Brain microvascular endothelial cell (primary cell): ENCODE measurements around the gene DNMT3A.

Experiments used
- DNase-seq: peaks from one replicate; pipeline ENCODE4 v3.0.0-alpha.2; 2020
- H3K27ac ChIP-seq: fragments of 250-450 bp; sonication (Bioruptor Pico); 2 replicates; pipeline ENCODE4 v1.5.1; 2020; ENCODE audit warnings: mild to moderate bottlenecking, moderate library complexity
- H3K27me3 ChIP-seq: fragments of 250-450 bp; sonication (Bioruptor Pico); replicated peaks from 2 replicates; pipeline ENCODE4 v1.5.1; 2020; ENCODE audit warnings: mild to moderate bottlenecking
- H3K36me3 ChIP-seq: fragments of 250-450 bp; sonication (Bioruptor Pico); replicated peaks from 2 replicates; pipeline ENCODE4 v1.5.1; 2020; ENCODE audit warnings: mild to moderate bottlenecking
- H3K4me3 ChIP-seq: 2 replicates; pipeline ENCODE4 v1.5.1; 2011; ENCODE audit warnings: low read depth, mild to moderate bottlenecking, control low read depth, low read length, moderate library complexity
- CTCF ChIP-seq: IDR thresholded peaks from 2 replicates; pipeline ENCODE4 v1.5.1; 2011; ENCODE audit warnings: low read depth, mild to moderate bottlenecking, moderate library complexity, low read length, control low read depth, inconsistent platforms; ENCODE audit errors: missing control alignments
- in situ Hi-C: cut with HindIII; loops from 2 replicates; pipeline ENCODE4 v1.10.0; 2017; ENCODE audit warnings: low sequenced_read_pairs, low pct_ligation_motif_present

DNMT3A gene

GRCh38 chr2:25194576-25195122 lies 147.1 kb downstream of the DNMT3A start:
- no peak for DNase-seq
- Histone ChIP-seq H3K36me3 (no peaks in the 10 kb centered on the region), H3K4me3 (no peak overlapping the region), H3K27ac (no peak overlapping the region), H3K27me3 (no peaks in the 10 kb centered on the region)
- TF ChIP-seq CTCF, result no peak
- in situ Hi-C loops, result no loop called here

- in situ Hi-C loops, result no loop called here
- Histone ChIP-seq H3K36me3 (no peaks in the 10 kb centered on the region), H3K27ac (no peak overlapping the region), H3K4me3 (no peak overlapping the region), H3K27me3 (no peaks in the 10 kb centered on the region)
- TF ChIP-seq CTCF, result no peak
- no peak for DNase-seq
Observed at GRCh38 chr2:25190536-25190935, 151.2 kb downstream of the DNMT3A start.

- Histone ChIP-seq H3K27me3 (no peaks in the 10 kb centered on the region), H3K27ac (no peak overlapping the region), H3K4me3 (no peak overlapping the region), H3K36me3 (no peaks in the 10 kb centered on the region)
- no peak for TF ChIP-seq CTCF
- in situ Hi-C loops, result no loop called here
- no peak for DNase-seq
Observed at GRCh38 chr2:25188405-25188804, 153.3 kb downstream of the DNMT3A start.

- no peak for TF ChIP-seq CTCF
- no peaks in the 10 kb centered on the region for H3K36me3 ChIP-seq
- DNase-seq, result no peak
- no peaks in the 10 kb centered on the region for H3K27me3 ChIP-seq
- no peak overlapping the region for H3K4me3 ChIP-seq
- H3K27ac ChIP-seq, result no peak overlapping the region
- in situ Hi-C loops, result no loop called here
Observed at GRCh38 chr2:25187729-25188350, 153.9 kb downstream of the DNMT3A start.

- no peaks in the 10 kb centered on the region for H3K36me3 ChIP-seq
- H3K27me3 ChIP-seq, result no peaks in the 10 kb centered on the region
- DNase-seq, result no peak
- no peak overlapping the region for H3K4me3 ChIP-seq
- in situ Hi-C loops, result no loop called here
- TF ChIP-seq CTCF, result no peak
- no peak overlapping the region for H3K27ac ChIP-seq
Observed at GRCh38 chr2:25184254-25184653, 157.5 kb downstream of the DNMT3A start.

- Histone ChIP-seq H3K27me3 (no peaks in the 10 kb centered on the region), H3K27ac (no peak overlapping the region), H3K4me3 (no peak overlapping the region), H3K36me3 (no peaks in the 10 kb centered on the region)
- TF ChIP-seq CTCF, result no peak
- in situ Hi-C loops, result no loop called here
- no peak for DNase-seq
Observed at GRCh38 chr2:25178976-25179375, 162.7 kb downstream of the DNMT3A start.
